GM23338 (cell line): ENCODE results near the gene GRAMD1B. TPM values are rescaled to one million over a fixed set of nuclear protein-coding genes. Genes with fewer than 3 reads are reported as not detected.

Source experiments
- ATAC-seq: fragments of 200-7000 bp; cut with Tn5 transposase; 3 replicates; pipeline ENCODE4 v1.9.1; 2020
- DNase-seq: peaks from one replicate; pipeline ENCODE4 v3.0.0-alpha.2; 2015; ENCODE audit warnings: low spot score
- H2AFZ ChIP-seq: fragments of 200-600 bp; sonication (generic); 2 replicates; pipeline ENCODE4 v1.8.0; 2016; ENCODE audit warnings: antibody characterized with exemption, mild to moderate bottlenecking, moderate library complexity
- H3F3A ChIP-seq: fragments of 200-600 bp; sonication (generic); replicated peaks from 2 replicates; pipeline ENCODE4 v1.8.0; 2017; ENCODE audit warnings: antibody characterized with exemption, mixed run types, low read depth
- H3K27ac ChIP-seq: fragments of 200-600 bp; sonication (generic); 2 replicates; pipeline ENCODE4 v1.6.1; 2016; ENCODE audit warnings: low read depth
- H3K27me3 ChIP-seq: fragments of 200-600 bp; sonication (generic); 2 replicates; pipeline ENCODE4 v1.8.0; 2016; ENCODE audit warnings: mild to moderate bottlenecking, mixed run types, moderate library complexity; ENCODE audit not compliant: insufficient read depth
- H3K36me3 ChIP-seq: fragments of 200-600 bp; sonication (generic); 2 replicates; pipeline ENCODE4 v1.8.0; 2016; ENCODE audit warnings: mild to moderate bottlenecking; ENCODE audit not compliant: insufficient read depth
- H3K4me1 ChIP-seq: fragments of 200-600 bp; sonication (generic); 2 replicates; pipeline ENCODE4 v1.8.0; 2016; ENCODE audit warnings: mild to moderate bottlenecking, moderate library complexity; ENCODE audit not compliant: insufficient read depth
- H3K4me2 ChIP-seq: fragments of 200-600 bp; sonication (generic); 2 replicates; pipeline ENCODE4 v1.7.1; 2017; ENCODE audit warnings: mixed run types
- H3K4me3 ChIP-seq: fragments of 200-600 bp; sonication (generic); 2 replicates; pipeline ENCODE4 v1.6.1; 2016; ENCODE audit warnings: mixed run types
- H3K79me2 ChIP-seq: fragments of 200-600 bp; sonication (generic); replicated peaks from 2 replicates; pipeline ENCODE4 v1.8.0; 2017; ENCODE audit warnings: mild to moderate bottlenecking; ENCODE audit not compliant: insufficient read depth
- H3K9me2 ChIP-seq: fragments of 200-600 bp; sonication (generic); 2 replicates; pipeline ENCODE4 v1.8.0; 2017; ENCODE audit not compliant: insufficient read depth
- H4K20me1 ChIP-seq: fragments of 200-600 bp; sonication (generic); replicated peaks from 2 replicates; pipeline ENCODE4 v1.8.0; 2017; ENCODE audit warnings: mild to moderate bottlenecking; ENCODE audit not compliant: insufficient read depth
- H3K27ac Mint-ChIP-seq: 2 replicates; pipeline ENCODE4 v1.8.0; 2020; ENCODE audit warnings: inconsistent platforms, mild to moderate bottlenecking, moderate library complexity, mixed read lengths
- H3K27me3 Mint-ChIP-seq: 3 replicates; pipeline ENCODE4 v1.8.0; 2022; ENCODE audit warnings: low read depth, mild to moderate bottlenecking, moderate library complexity, mixed read lengths, inconsistent platforms; ENCODE audit not compliant: insufficient read depth, poor library complexity
- H3K36me3 Mint-ChIP-seq: 3 replicates; pipeline ENCODE4 v1.8.0; 2021; ENCODE audit warnings: low read depth, mild to moderate bottlenecking, inconsistent platforms, moderate library complexity, mixed read lengths
- H3K4me1 Mint-ChIP-seq: 3 replicates; pipeline ENCODE4 v1.8.0; 2020; ENCODE audit warnings: mild to moderate bottlenecking, inconsistent platforms, mixed read lengths
- H3K4me3 Mint-ChIP-seq: 3 replicates; pipeline ENCODE4 v1.8.0; 2021; ENCODE audit warnings: moderate library complexity, mild to moderate bottlenecking, inconsistent platforms, mixed read lengths
- H3K9me3 Mint-ChIP-seq: 3 replicates; pipeline ENCODE4 v1.8.0; 2020; ENCODE audit warnings: moderate library complexity, mild to moderate bottlenecking, inconsistent platforms, mixed read lengths
- CREB1 ChIP-seq: fragments of 250-450 bp; sonication (Bioruptor Pico); IDR thresholded peaks from 2 replicates; pipeline ENCODE4 v1.5.0; 2020; ENCODE audit warnings: low read depth, mild to moderate bottlenecking, moderate library complexity
- EZH2 ChIP-seq: fragments of 200-600 bp; sonication (generic); IDR thresholded peaks from one replicate; pipeline ENCODE4 v1.8.0; 2017; ENCODE audit warnings: antibody characterized with exemption, mild to moderate bottlenecking, low read depth; ENCODE audit not compliant: unreplicated experiment
- NANOG ChIP-seq: IDR thresholded peaks from 2 replicates; pipeline ENCODE4 v1.6.1; 2016; ENCODE audit warnings: antibody characterized with exemption, borderline replicate concordance
- POLR2AphosphoS5 ChIP-seq: IDR thresholded peaks from 2 replicates; pipeline ENCODE4 v1.6.1; 2016; ENCODE audit warnings: antibody characterized with exemption, low read depth
- STAT1 ChIP-seq: IDR thresholded peaks from one replicate; pipeline ENCODE4 v1.6.1; 2016; ENCODE audit warnings: antibody characterized with exemption; ENCODE audit not compliant: unreplicated experiment
- ZNF114 ChIP-seq: fragments of 250-450 bp; sonication (Bioruptor Pico); IDR thresholded peaks from 2 replicates; pipeline ENCODE4 v1.5.0; 2020; ENCODE audit warnings: mild to moderate bottlenecking, moderate library complexity
- ZNF331 ChIP-seq: fragments of 250-450 bp; sonication (Bioruptor Pico); IDR thresholded peaks from 2 replicates; pipeline ENCODE4 v1.5.0; 2020; ENCODE audit warnings: low read depth, mild to moderate bottlenecking, moderate library complexity
- polyA plus RNA-seq: library from polyadenylated mRNA; unstranded; fragments of >200 nt; fragmentation: Nextera tagmentation; extraction: Ambion mirVana; gene quantifications from 2 replicates; pipeline ENCODE4 v1.2.1, GENCODE V29; 2016
- total RNA-seq: library from RNA; depleted of rRNA; stranded (reverse); fragments of >200 nt; shearing (Covaris generic); gene quantifications from 2 replicates; pipeline ENCODE4 v1.2.3, GENCODE V29; 2014
- TF ChIP-seq, protein P1 (sequence below): fragments of 250-450 bp; sonication (Bioruptor Pico); IDR thresholded peaks from 2 replicates; pipeline ENCODE4 v1.5.0; 2020; ENCODE audit warnings: mild to moderate bottlenecking, moderate library complexity
- TF ChIP-seq, protein P2 (sequence below): IDR thresholded peaks from 2 replicates; pipeline ENCODE4 v1.6.1; 2016; ENCODE audit warnings: antibody characterized with exemption
- TF ChIP-seq, protein P3 (sequence below), 2 experiments: fragments of 200-600 bp in 1 of 2; sonication (generic) in 1 of 2; conservative IDR thresholded peaks; 2 replicates each; pipeline versions ENCODE4 v1.5.1 to v1.6.1; 2016 to 2017; ENCODE audit warnings: antibody characterized with exemption in 2 of 2, low read depth in 2 of 2, mild to moderate bottlenecking in 2 of 2, moderate library complexity in 1 of 2
- TF ChIP-seq, protein P4 (sequence below): IDR thresholded peaks from one replicate; pipeline ENCODE4 v1.6.1; 2018; ENCODE audit warnings: antibody characterized with exemption; ENCODE audit not compliant: unreplicated experiment

The GRAMD1B gene
- total and polyA plus RNA-seq, 2 experiments from 2014 or later = 3.7 to 24.3 TPM

DNA sequence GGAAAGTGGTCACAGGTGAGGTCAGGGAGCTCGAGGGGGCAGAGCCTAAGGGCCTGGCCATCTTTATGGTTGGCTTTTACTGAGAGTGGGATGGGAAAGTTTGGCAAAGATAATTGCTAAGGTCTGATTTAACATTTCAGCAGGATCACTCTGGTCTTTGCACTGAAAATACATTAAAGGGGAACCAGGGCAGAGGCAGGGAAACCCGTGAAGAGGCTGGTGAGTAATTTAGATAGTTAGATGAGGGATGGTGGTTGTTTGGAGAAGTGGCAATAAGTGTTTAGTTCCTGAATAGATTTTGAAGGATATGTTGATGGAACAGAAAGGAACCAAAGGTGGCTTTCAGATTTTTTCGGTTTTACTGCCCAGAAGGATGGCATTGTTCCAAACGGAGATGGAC lies 173.6 kb downstream of the GRAMD1B start (continued):
- TF ChIP-seq, protein P1, sequence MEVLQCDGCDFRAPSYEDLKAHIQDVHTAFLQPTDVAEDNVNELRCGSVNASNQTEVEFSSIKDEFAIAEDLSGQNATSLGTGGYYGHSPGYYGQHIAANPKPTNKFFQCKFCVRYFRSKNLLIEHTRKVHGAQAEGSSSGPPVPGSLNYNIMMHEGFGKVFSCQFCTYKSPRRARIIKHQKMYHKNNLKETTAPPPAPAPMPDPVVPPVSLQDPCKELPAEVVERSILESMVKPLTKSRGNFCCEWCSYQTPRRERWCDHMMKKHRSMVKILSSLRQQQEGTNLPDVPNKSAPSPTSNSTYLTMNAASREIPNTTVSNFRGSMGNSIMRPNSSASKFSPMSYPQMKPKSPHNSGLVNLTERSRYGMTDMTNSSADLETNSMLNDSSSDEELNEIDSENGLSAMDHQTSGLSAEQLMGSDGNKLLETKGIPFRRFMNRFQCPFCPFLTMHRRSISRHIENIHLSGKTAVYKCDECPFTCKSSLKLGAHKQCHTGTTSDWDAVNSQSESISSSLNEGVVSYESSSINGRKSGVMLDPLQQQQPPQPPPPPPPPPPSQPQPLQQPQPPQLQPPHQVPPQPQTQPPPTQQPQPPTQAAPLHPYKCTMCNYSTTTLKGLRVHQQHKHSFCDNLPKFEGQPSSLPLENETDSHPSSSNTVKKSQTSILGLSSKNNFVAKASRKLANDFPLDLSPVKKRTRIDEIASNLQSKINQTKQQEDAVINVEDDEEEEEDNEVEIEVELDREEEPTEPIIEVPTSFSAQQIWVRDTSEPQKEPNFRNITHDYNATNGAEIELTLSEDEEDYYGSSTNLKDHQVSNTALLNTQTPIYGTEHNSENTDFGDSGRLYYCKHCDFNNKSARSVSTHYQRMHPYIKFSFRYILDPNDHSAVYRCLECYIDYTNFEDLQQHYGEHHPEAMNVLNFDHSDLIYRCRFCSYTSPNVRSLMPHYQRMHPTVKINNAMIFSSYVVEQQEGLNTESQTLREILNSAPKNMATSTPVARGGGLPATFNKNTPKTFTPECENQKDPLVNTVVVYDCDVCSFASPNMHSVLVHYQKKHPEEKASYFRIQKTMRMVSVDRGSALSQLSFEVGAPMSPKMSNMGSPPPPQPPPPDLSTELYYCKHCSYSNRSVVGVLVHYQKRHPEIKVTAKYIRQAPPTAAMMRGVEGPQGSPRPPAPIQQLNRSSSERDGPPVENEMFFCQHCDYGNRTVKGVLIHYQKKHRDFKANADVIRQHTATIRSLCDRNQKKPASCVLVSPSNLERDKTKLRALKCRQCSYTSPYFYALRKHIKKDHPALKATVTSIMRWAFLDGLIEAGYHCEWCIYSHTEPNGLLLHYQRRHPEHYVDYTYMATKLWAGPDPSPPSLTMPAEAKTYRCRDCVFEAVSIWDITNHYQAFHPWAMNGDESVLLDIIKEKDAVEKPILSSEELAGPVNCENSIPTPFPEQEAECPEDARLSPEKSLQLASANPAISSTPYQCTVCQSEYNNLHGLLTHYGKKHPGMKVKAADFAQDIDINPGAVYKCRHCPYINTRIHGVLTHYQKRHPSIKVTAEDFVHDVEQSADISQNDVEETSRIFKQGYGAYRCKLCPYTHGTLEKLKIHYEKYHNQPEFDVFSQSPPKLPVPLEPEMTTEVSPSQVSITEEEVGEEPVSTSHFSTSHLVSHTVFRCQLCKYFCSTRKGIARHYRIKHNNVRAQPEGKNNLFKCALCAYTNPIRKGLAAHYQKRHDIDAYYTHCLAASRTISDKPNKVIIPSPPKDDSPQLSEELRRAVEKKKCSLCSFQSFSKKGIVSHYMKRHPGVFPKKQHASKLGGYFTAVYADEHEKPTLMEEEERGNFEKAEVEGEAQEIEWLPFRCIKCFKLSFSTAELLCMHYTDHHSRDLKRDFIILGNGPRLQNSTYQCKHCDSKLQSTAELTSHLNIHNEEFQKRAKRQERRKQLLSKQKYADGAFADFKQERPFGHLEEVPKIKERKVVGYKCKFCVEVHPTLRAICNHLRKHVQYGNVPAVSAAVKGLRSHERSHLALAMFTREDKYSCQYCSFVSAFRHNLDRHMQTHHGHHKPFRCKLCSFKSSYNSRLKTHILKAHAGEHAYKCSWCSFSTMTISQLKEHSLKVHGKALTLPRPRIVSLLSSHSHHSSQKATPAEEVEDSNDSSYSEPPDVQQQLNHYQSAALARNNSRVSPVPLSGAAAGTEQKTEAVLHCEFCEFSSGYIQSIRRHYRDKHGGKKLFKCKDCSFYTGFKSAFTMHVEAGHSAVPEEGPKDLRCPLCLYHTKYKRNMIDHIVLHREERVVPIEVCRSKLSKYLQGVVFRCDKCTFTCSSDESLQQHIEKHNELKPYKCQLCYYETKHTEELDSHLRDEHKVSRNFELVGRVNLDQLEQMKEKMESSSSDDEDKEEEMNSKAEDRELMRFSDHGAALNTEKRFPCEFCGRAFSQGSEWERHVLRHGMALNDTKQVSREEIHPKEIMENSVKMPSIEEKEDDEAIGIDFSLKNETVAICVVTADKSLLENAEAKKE (CRISPR knock-in tag) = no peak
- no peak for TF ChIP-seq ZNF331 (CRISPR knock-in tag)
- TF ChIP-seq EZH2 = no peak
- TF ChIP-seq POLR2AphosphoS5 = no peak
- TF ChIP-seq, protein P2, sequence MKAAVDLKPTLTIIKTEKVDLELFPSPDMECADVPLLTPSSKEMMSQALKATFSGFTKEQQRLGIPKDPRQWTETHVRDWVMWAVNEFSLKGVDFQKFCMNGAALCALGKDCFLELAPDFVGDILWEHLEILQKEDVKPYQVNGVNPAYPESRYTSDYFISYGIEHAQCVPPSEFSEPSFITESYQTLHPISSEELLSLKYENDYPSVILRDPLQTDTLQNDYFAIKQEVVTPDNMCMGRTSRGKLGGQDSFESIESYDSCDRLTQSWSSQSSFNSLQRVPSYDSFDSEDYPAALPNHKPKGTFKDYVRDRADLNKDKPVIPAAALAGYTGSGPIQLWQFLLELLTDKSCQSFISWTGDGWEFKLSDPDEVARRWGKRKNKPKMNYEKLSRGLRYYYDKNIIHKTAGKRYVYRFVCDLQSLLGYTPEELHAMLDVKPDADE = no peak
- TF ChIP-seq ZNF114 = no peak

DNA sequence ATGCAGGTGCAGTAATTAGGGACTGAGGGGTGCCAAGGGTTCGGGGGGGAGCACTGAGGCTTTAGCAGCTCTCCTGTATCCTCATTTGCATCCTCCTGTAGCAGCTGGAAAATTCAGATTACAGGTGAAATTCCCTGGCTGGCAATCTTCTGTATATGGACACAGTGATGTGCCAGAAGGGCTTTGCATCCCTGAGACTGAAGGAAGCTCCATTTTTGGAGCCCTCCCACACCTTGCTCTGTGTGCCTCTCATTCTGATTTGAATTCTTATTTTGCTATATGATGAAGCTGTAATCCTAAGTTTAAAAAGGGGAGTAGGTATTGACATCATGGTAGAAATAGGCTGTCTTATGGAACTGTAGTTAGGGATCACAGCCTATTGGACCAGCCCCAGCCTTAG lies 177.7 kb downstream of the GRAMD1B start:
- ATAC-seq = no peak
- DNase-seq = no peak
- Histone ChIP-seq H3K79me2 (no peaks in the 10 kb centered on the region), H3K4me2 (no peak overlapping the region), H3K9me2 (no peaks in the 10 kb centered on the region), H3K4me3 (no peak overlapping the region), H3K36me3 (no peaks in the 10 kb centered on the region), H3K27me3 (no peaks in the 10 kb centered on the region), H4K20me1 (no peaks in the 10 kb centered on the region), H3K27ac (no peak overlapping the region), H3K4me1 (no peaks in the 10 kb centered on the region), H3F3A (no peaks in the 10 kb centered on the region), H2AFZ (no peak overlapping the region)
- H3K4me3 Mint-ChIP-seq = no peak overlapping the region
- H3K36me3 Mint-ChIP-seq = peaks cover 8% of the 10 kb centered on the region; the same call in 2 of the 3 replicates
- H3K4me1 Mint-ChIP-seq = peaks cover 2% of the 10 kb centered on the region; the same call in 2 of the 3 replicates
- H3K27me3 Mint-ChIP-seq = no peaks in the 10 kb centered on the region
- H3K9me3 Mint-ChIP-seq = no peaks in the 10 kb centered on the region
- H3K27ac Mint-ChIP-seq = no peak overlapping the region
- TF ChIP-seq, protein P3, sequence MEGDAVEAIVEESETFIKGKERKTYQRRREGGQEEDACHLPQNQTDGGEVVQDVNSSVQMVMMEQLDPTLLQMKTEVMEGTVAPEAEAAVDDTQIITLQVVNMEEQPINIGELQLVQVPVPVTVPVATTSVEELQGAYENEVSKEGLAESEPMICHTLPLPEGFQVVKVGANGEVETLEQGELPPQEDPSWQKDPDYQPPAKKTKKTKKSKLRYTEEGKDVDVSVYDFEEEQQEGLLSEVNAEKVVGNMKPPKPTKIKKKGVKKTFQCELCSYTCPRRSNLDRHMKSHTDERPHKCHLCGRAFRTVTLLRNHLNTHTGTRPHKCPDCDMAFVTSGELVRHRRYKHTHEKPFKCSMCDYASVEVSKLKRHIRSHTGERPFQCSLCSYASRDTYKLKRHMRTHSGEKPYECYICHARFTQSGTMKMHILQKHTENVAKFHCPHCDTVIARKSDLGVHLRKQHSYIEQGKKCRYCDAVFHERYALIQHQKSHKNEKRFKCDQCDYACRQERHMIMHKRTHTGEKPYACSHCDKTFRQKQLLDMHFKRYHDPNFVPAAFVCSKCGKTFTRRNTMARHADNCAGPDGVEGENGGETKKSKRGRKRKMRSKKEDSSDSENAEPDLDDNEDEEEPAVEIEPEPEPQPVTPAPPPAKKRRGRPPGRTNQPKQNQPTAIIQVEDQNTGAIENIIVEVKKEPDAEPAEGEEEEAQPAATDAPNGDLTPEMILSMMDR (conservative IDR thresholded peaks at IDR 0.05; ENCODE audit: low read depth in 2 of 2) = no peak
- TF ChIP-seq NANOG = no peak
- no peak for TF ChIP-seq STAT1
- TF ChIP-seq, protein P4, sequence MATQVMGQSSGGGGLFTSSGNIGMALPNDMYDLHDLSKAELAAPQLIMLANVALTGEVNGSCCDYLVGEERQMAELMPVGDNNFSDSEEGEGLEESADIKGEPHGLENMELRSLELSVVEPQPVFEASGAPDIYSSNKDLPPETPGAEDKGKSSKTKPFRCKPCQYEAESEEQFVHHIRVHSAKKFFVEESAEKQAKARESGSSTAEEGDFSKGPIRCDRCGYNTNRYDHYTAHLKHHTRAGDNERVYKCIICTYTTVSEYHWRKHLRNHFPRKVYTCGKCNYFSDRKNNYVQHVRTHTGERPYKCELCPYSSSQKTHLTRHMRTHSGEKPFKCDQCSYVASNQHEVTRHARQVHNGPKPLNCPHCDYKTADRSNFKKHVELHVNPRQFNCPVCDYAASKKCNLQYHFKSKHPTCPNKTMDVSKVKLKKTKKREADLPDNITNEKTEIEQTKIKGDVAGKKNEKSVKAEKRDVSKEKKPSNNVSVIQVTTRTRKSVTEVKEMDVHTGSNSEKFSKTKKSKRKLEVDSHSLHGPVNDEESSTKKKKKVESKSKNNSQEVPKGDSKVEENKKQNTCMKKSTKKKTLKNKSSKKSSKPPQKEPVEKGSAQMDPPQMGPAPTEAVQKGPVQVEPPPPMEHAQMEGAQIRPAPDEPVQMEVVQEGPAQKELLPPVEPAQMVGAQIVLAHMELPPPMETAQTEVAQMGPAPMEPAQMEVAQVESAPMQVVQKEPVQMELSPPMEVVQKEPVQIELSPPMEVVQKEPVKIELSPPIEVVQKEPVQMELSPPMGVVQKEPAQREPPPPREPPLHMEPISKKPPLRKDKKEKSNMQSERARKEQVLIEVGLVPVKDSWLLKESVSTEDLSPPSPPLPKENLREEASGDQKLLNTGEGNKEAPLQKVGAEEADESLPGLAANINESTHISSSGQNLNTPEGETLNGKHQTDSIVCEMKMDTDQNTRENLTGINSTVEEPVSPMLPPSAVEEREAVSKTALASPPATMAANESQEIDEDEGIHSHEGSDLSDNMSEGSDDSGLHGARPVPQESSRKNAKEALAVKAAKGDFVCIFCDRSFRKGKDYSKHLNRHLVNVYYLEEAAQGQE = no peak
- TF ChIP-seq ZNF114 = no peak
- no peak for TF ChIP-seq CREB1 (CRISPR knock-in tag)
- TF ChIP-seq, protein P2 = no peak
